ENCODE results near the gene MPIG6B. TPM values are rescaled to one million over a fixed set of nuclear protein-coding genes. Genes with fewer than 3 reads are reported as not detected.

Gene MPIG6B
- total RNA-seq, 1 experiment from 2014 or later: not detected

DNA sequence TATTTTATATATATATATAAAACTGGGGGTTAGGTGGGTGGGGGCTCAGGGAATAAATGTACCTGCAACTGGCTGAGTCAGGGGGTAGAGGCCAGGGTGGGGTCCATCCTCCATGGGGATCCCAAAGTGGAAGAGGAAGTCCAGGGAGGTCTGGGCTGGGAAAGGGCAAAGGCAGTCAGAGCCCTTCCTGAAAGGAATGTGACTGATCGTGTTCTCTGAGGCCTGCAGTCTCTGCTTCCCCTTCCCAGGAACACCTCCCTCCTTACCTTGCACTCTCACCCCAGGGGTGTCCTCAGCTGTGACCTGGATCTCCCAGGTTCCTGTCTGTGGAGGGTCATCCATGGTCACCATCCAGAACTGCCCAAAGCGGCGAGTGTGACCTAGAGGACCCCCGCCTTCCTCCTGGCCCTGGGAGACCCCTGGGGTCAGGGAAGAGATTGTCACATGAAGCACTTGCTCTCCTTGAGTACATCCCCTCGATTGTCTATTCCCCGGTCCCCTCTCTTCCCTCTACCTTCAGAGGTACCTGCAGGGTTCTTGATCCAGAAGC lies 44.0 kb downstream of the MPIG6B start:
- no peaks in the 10 kb centered on the region for H3K79me1 ChIP-seq (ENCODE audit: insufficient read depth, low read depth, low read length, poor library complexity, severe bottlenecking)
- no peak overlapping the region for H3K23ac ChIP-seq (ENCODE audit: insufficient read length, low read depth, low read length)
- H4K91ac ChIP-seq (ENCODE audit: insufficient read length, low read depth, low read length): no peak overlapping the region
- H2BK5ac ChIP-seq (ENCODE audit: insufficient read length, low read length): no peak overlapping the region
- H3K18ac ChIP-seq (ENCODE audit: insufficient read length, low read depth, low read length): no peak overlapping the region
- H2AFZ ChIP-seq (ENCODE audit: low read length): no peak overlapping the region
- no CpG with 5 or more reads among the region's 6 CpGs for WGBS (ENCODE audit: extremely low coverage, insufficient read length, low lambda C conversion rate)
- TF ChIP-seq, protein P1, sequence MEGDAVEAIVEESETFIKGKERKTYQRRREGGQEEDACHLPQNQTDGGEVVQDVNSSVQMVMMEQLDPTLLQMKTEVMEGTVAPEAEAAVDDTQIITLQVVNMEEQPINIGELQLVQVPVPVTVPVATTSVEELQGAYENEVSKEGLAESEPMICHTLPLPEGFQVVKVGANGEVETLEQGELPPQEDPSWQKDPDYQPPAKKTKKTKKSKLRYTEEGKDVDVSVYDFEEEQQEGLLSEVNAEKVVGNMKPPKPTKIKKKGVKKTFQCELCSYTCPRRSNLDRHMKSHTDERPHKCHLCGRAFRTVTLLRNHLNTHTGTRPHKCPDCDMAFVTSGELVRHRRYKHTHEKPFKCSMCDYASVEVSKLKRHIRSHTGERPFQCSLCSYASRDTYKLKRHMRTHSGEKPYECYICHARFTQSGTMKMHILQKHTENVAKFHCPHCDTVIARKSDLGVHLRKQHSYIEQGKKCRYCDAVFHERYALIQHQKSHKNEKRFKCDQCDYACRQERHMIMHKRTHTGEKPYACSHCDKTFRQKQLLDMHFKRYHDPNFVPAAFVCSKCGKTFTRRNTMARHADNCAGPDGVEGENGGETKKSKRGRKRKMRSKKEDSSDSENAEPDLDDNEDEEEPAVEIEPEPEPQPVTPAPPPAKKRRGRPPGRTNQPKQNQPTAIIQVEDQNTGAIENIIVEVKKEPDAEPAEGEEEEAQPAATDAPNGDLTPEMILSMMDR (conservative IDR thresholded peaks at IDR 0.05): no peak
- no peaks in the 10 kb centered on the region for H3K23me2 ChIP-seq (ENCODE audit: insufficient read length, low read depth, low read length, poor library complexity, severe bottlenecking)
- no peak overlapping the region for H3K27ac ChIP-seq (ENCODE audit: insufficient read length, low read depth, low read length)
- Mint-ChIP-seq H3K4me1 (peaks cover 25 to 27% of the 10 kb centered on the region in 2 experiments), H3K4me3 (no peak overlapping the region), H3K36me3 (ENCODE audit: insufficient read depth in 1 of 3, low read depth in 3 of 3) (peaks cover under 1 to 13% (median 7%) of the 10 kb centered on the region in 3 experiments; a peak in 4 of 7 replicates), H3K9me3 (no peaks in the 10 kb centered on the region; a peak in 1 of 5 replicates), H3K27me3 (ENCODE audit: low read depth) (no peaks in the 10 kb centered on the region; the same call in 1 of the 2 replicates), H3K27ac (no peak overlapping the region)
- H3K4ac ChIP-seq (ENCODE audit: low read depth, low read length): no peak overlapping the region
- H3K79me2 ChIP-seq (ENCODE audit: insufficient read depth, low read length): no peaks in the 10 kb centered on the region
- no peaks in the 10 kb centered on the region for H4K20me1 ChIP-seq (ENCODE audit: control insufficient read depth, insufficient read depth, insufficient read length)
- H3K27me3 ChIP-seq (ENCODE audit: insufficient read depth, low read length): no peaks in the 10 kb centered on the region
- no peak overlapping the region; the same call in 1 of the 2 replicates for H3K14ac ChIP-seq (ENCODE audit: insufficient read depth, low read length)
- no peak overlapping the region for H2BK20ac ChIP-seq (ENCODE audit: low read depth, low read length, poor library complexity, severe bottlenecking)
- no peak overlapping the region for H4K5ac ChIP-seq (ENCODE audit: insufficient read length, low read depth, low read length)
- H3K9ac ChIP-seq (ENCODE audit: extremely low read depth, insufficient read length, low read length): no peak overlapping the region
- no peak overlapping the region for H2BK15ac ChIP-seq (ENCODE audit: low read depth, low read length)
- H3T11ph ChIP-seq (ENCODE audit: low read length): no peak overlapping the region
- H2BK120ac ChIP-seq (ENCODE audit: low read depth, low read length, poor library complexity, severe bottlenecking): no peak overlapping the region
- H3K4me2 ChIP-seq (ENCODE audit: insufficient read depth, insufficient read length, low read length): no peak overlapping the region
- no peak overlapping the region for H2AK5ac ChIP-seq (ENCODE audit: insufficient read length, low read length)
- no peaks in the 10 kb centered on the region for H3K9me3 ChIP-seq (ENCODE audit: control insufficient read depth, low read depth, low read length)
- no peak for DNase-seq
- no peak overlapping the region for H3K56ac ChIP-seq (ENCODE audit: insufficient read length, low read depth, low read length)
- H2BK12ac ChIP-seq (ENCODE audit: insufficient read length, low read depth, low read length): no peak overlapping the region
- H4K8ac ChIP-seq (replicated peaks; ENCODE audit: insufficient read length, low read depth, low read length): no peak overlapping the region
- H3K4me1 ChIP-seq (ENCODE audit: insufficient read depth, low read length): no peaks in the 10 kb centered on the region
